ENCODE data around the gene VEGFA.

VEGFA gene

DNA sequence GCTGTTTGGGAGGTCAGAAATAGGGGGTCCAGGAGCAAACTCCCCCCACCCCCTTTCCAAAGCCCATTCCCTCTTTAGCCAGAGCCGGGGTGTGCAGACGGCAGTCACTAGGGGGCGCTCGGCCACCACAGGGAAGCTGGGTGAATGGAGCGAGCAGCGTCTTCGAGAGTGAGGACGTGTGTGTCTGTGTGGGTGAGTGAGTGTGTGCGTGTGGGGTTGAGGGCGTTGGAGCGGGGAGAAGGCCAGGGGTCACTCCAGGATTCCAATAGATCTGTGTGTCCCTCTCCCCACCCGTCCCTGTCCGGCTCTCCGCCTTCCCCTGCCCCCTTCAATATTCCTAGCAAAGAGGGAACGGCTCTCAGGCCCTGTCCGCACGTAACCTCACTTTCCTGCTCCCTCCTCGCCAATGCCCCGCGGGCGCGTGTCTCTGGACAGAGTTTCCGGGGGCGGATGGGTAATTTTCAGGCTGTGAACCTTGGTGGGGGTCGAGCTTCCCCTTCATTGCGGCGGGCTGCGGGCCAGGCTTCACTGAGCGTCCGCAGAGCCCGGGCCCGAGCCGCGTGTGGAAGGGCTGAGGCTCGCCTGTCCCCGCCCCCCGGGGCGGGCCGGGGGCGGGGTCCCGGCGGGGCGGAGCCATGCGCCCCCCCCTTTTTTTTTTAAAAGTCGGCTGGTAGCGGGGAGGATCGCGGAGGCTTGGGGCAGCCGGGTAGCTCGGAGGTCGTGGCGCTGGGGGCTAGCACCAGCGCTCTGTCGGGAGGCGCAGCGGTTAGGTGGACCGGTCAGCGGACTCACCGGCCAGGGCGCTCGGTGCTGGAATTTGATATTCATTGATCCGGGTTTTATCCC lies at the start of gene VEGFA:
Gene VEGFA, plus strand, starts transcription at position 686 of the 846 bp plus-strand sequence.
- H3K4me3 ChIP-seq (ENCODE audit: low read depth, low read length): peak within 1 kb of the TSS; percentile 73
- DNase-seq (ENCODE audit: low read depth, low spot score): peak; percentile 89
- in situ Hi-C loops (cut with HindIII; ENCODE audit: low sequenced_read_pairs): no loop called here
- TF ChIP-seq, protein P1, sequence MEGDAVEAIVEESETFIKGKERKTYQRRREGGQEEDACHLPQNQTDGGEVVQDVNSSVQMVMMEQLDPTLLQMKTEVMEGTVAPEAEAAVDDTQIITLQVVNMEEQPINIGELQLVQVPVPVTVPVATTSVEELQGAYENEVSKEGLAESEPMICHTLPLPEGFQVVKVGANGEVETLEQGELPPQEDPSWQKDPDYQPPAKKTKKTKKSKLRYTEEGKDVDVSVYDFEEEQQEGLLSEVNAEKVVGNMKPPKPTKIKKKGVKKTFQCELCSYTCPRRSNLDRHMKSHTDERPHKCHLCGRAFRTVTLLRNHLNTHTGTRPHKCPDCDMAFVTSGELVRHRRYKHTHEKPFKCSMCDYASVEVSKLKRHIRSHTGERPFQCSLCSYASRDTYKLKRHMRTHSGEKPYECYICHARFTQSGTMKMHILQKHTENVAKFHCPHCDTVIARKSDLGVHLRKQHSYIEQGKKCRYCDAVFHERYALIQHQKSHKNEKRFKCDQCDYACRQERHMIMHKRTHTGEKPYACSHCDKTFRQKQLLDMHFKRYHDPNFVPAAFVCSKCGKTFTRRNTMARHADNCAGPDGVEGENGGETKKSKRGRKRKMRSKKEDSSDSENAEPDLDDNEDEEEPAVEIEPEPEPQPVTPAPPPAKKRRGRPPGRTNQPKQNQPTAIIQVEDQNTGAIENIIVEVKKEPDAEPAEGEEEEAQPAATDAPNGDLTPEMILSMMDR (IDR thresholded peaks at IDR 0.05; ENCODE audit: low read depth, low read length): peak; percentile 99

DNA sequence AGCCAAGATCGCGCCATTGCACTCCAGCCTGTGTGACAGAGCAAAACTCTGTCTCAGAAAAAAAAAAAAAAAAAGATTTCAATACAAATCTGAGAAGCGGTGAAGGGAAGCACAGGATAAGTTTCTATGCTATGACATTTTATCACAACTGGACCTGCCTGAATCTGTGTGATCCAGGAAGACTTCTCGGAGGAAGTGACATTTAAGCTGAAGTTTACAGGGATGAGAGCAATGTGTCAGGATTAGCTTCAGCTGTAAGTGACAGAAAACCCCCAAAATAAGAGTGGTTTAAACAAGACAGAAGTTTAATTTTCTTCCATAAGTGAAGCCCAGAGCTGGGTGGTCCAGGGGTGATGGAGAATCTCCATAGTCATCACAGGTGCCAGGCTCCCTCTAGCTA lies 49.0 kb upstream of the VEGFA start:
- TF ChIP-seq, protein P1 (IDR thresholded peaks at IDR 0.05; ENCODE audit: low read depth, low read length): no peak
- DNase-seq (ENCODE audit: low read depth, low spot score): no peak
- no peak overlapping the region for H3K4me3 ChIP-seq (ENCODE audit: low read depth, low read length)
- in situ Hi-C loops (cut with HindIII; ENCODE audit: low sequenced_read_pairs): no loop called here

DNA sequence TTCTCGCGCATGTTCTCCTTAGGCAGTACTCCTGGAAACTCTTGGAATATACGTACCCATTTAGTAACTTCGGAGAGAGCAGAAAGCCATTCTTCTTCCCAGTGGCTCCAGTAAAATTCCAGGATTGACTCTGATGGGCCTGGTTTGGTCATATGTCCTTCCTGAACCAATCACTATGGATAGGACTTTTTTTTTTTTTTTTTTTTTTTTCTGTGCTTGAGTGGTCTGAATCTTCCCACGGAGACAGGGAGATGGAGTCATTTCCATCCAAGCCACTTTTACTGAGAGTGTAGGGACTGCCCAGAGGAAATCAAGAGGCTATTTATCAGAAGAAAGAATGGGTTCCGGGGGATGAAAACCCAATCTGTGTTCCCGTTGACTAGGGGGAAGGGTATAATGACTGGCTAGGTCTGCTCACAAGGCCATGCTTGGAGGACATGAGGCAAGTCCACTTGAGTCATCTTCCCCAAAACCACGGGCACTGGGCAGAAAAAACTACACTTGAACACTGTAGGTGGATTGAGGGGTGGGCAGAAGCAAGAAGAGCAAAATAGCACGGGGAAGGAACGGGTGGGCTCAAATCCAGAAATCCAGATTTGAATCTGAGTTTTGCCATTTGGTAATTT lies 47.0 kb upstream of the VEGFA start:
- H3K4me3 ChIP-seq (ENCODE audit: low read depth, low read length): no peak overlapping the region
- DNase-seq (ENCODE audit: low read depth, low spot score): no peak
- TF ChIP-seq, protein P1 (IDR thresholded peaks at IDR 0.05; ENCODE audit: low read depth, low read length): no peak
- in situ Hi-C loops (cut with HindIII; ENCODE audit: low sequenced_read_pairs): no loop called here

DNA sequence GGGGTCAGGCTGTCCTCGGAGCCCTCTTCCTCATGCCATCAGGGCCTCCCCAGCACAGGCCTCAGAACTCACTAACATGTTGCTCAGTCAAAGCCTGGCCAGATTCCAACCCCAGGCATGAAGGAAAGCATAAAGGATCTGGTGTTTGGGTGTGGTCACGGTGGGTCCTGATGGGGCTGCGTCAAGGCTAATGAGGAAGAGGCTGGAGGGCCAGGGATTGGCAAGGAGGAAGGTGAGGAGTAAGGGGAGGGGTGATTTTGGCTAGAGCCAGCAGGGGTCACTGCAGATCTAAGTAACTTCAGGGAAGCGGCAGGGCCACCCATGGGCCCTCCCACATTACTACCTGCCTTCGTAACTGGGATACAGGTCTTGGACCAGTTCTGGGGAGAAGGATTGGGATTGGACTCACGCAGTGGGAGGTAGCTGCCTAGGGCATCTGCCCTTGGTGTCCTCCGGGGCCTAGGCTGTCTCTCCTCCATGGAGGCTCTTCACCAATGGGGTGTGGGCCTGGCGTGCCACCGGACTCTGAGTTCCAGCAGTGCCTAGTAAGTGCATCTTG lies 46.2 kb upstream of the VEGFA start:
- TF ChIP-seq, protein P1 (IDR thresholded peaks at IDR 0.05; ENCODE audit: low read depth, low read length): peak; percentile 66
- in situ Hi-C loops (cut with HindIII; ENCODE audit: low sequenced_read_pairs): no loop called here
- peak; percentile 54 for DNase-seq (ENCODE audit: low read depth, low spot score)
- no peak overlapping the region for H3K4me3 ChIP-seq (ENCODE audit: low read depth, low read length)

DNA sequence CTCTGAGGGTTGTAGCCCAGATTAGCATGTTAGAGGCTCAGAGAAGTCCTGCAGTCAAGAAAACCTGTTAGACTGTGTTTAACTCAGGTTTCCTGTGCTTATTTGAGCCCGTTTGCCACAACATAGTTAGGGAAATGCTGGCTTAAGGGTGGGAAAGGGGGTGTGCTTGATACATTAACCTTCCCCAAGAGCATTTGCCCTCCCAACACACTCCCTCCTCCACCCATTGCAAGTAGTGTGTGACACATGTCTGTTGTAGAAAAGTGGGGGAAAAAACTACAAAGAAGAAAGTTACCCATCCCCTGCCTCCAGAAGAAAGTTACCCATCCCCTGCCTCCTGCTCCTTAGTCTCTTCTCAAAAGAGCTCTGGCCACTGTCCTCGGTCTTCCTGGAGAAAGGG lies 45.7 kb upstream of the VEGFA start:
- DNase-seq (ENCODE audit: low read depth, low spot score): no peak
- in situ Hi-C loops (cut with HindIII; ENCODE audit: low sequenced_read_pairs): no loop called here
- TF ChIP-seq, protein P1 (IDR thresholded peaks at IDR 0.05; ENCODE audit: low read depth, low read length): no peak
- H3K4me3 ChIP-seq (ENCODE audit: low read depth, low read length): no peak overlapping the region

DNA sequence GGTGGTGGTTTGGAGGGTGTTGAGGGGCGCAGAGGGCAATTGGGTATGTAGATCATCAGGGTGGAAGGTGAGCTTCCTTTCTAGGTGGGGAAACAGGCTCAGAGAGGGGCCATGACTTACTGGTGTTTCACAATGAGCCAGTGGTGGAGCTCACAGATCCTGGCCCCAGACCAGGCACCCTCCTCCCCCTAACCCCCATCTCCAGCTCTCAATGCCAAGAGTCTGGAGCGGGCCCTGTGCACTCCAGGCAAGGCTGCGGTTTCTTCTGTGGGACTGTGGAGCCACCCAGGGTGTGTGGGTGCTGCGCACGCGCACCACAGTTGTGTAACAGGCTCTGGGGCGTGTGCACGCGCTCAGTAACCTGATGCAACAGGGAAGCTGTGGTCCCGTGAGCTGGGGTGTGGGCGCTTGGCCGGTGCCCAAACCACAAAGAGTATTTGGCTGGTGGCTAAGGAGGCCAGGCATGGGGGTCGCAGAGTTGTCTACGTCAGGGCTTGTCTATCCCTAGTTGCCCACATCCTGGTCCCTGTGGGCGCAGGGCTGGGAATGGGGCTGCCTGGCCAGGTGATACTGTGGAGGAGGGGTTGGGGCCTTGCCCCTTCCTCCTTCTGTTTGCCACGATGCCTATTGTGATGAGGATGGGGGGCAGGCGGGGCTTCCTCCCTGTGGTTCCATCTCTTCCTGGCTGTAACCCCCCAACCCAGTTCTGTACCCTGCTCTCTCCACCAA lies 44.9 kb upstream of the VEGFA start:
- in situ Hi-C loops (cut with HindIII; ENCODE audit: low sequenced_read_pairs): no loop called here
- no peak overlapping the region for H3K4me3 ChIP-seq (ENCODE audit: low read depth, low read length)
- peak; percentile 82 for DNase-seq (ENCODE audit: low read depth, low spot score)
- TF ChIP-seq, protein P1 (IDR thresholded peaks at IDR 0.05; ENCODE audit: low read depth, low read length): no peak

Measured in astrocyte of the spinal cord (primary cell).